ENCODE data around the gene DYRK4. TPM values are rescaled to one million over a fixed set of nuclear protein-coding genes. Genes with fewer than 3 reads are reported as not detected.
"Not testable (repeated sequence)": the region's sequence is repeated elsewhere in the genome, so short reads cannot be mapped to it uniquely, and the experiment has no call there.

Gene DYRK4
- 34.0 and 63.6 TPM in 2 replicates for total RNA-seq (2014; rRNA removed; shearing (Covaris generic))

GRCh38 chr12:4562034-4562657 lies at the start of gene DYRK4:
Gene DYRK4, plus strand, starts transcription at chr12:4562208. Its CDS starts 38 bp downstream, at chr12:4562246.
- in situ Hi-C loops (cut with HindIII; ENCODE audit: low sequenced_read_pairs): no loop called here
- peak; percentile 21 for DNase-seq (ENCODE audit: low spot score)

GRCh38 chr12:4518106-4518728 lies 43.8 kb upstream of the DYRK4 start:
- in situ Hi-C loops (cut with HindIII; ENCODE audit: low sequenced_read_pairs): no loop called here
- no peak for DNase-seq (ENCODE audit: low spot score)

- DNase-seq (ENCODE audit: low spot score); in situ Hi-C loops (cut with HindIII; ENCODE audit: low sequenced_read_pairs): not testable (repeated sequence)
These were observed 38.6 kb upstream of the DYRK4 start for GRCh38 chr12:4523443-4523842.

GRCh38 chr12:4526923-4527546 lies 35.0 kb upstream of the DYRK4 start:
- DNase-seq (ENCODE audit: low spot score): peak; percentile 8
- in situ Hi-C loops (cut with HindIII; ENCODE audit: low sequenced_read_pairs): no loop called here

- in situ Hi-C loops (cut with HindIII; ENCODE audit: low sequenced_read_pairs): no loop called here
- DNase-seq (ENCODE audit: low spot score): no peak
These were observed 31.8 kb upstream of the DYRK4 start for GRCh38 chr12:4530160-4530559.

- no peak for DNase-seq (ENCODE audit: low spot score)
- in situ Hi-C loops (cut with HindIII; ENCODE audit: low sequenced_read_pairs): no loop called here
These were observed 30.9 kb upstream of the DYRK4 start for GRCh38 chr12:4530982-4531586.

GRCh38 chr12:4535092-4535491 lies 26.9 kb upstream of the DYRK4 start:
- in situ Hi-C loops (cut with HindIII; ENCODE audit: low sequenced_read_pairs): no loop called here
- DNase-seq (ENCODE audit: low spot score): no peak

GRCh38 chr12:4535871-4536270 lies 26.1 kb upstream of the DYRK4 start:
- in situ Hi-C loops (cut with HindIII; ENCODE audit: low sequenced_read_pairs): no loop called here
- no peak for DNase-seq (ENCODE audit: low spot score)

GRCh38 chr12:4538207-4539160 lies 23.5 kb upstream of the DYRK4 start, which contains the start of gene RAD51AP1:
Gene RAD51AP1, plus strand, starts transcription at chr12:4538890. Its CDS starts 50 bp downstream, at chr12:4538940.
- peak; percentile 97 for DNase-seq (ENCODE audit: low spot score)
- in situ Hi-C loops (cut with HindIII; ENCODE audit: low sequenced_read_pairs): no loop called here

- DNase-seq (ENCODE audit: low spot score): no peak
These were observed 22.7 kb upstream of the DYRK4 start for GRCh38 chr12:4539167-4539870.

GRCh38 chr12:4540170-4540569 lies 21.8 kb upstream of the DYRK4 start:
- no peak for DNase-seq (ENCODE audit: low spot score)
- in situ Hi-C loops (cut with HindIII; ENCODE audit: low sequenced_read_pairs): no loop called here

More at GRCh38 chr12:4539167-4539870, 22.7 kb upstream of the DYRK4 start:
- in situ Hi-C loops (cut with HindIII; ENCODE audit: low sequenced_read_pairs): no loop called here

- in situ Hi-C loops (cut with HindIII; ENCODE audit: low sequenced_read_pairs): no loop called here
- no peak for DNase-seq (ENCODE audit: low spot score)
These were observed 21.4 kb upstream of the DYRK4 start for GRCh38 chr12:4540638-4541037.

- in situ Hi-C loops (cut with HindIII; ENCODE audit: low sequenced_read_pairs): no loop called here
- no peak for DNase-seq (ENCODE audit: low spot score)
These were observed 16.8 kb upstream of the DYRK4 start for GRCh38 chr12:4545195-4545594.

- in situ Hi-C loops (cut with HindIII; ENCODE audit: low sequenced_read_pairs): no loop called here
These were observed 9.8 kb upstream of the DYRK4 start for GRCh38 chr12:4552191-4552590.

GRCh38 chr12:4553943-4554342 lies 8.1 kb upstream of the DYRK4 start:
- in situ Hi-C loops (cut with HindIII; ENCODE audit: low sequenced_read_pairs): no loop called here
- no peak for DNase-seq (ENCODE audit: low spot score)

More at GRCh38 chr12:4552191-4552590, 9.8 kb upstream of the DYRK4 start:
- DNase-seq (ENCODE audit: low spot score): no peak

GRCh38 chr12:4555804-4556203 lies 6.2 kb upstream of the DYRK4 start:
- in situ Hi-C loops (cut with HindIII; ENCODE audit: low sequenced_read_pairs): no loop called here
- DNase-seq (ENCODE audit: low spot score): no peak

GRCh38 chr12:4556735-4557530 lies 5.1 kb upstream of the DYRK4 start:
- in situ Hi-C loops (cut with HindIII; ENCODE audit: low sequenced_read_pairs): no loop called here
- no peak for DNase-seq (ENCODE audit: low spot score)

- DNase-seq (ENCODE audit: low spot score): no peak
- in situ Hi-C loops (cut with HindIII; ENCODE audit: low sequenced_read_pairs): no loop called here
These were observed 4.4 kb upstream of the DYRK4 start for GRCh38 chr12:4557586-4557985.
